HG02642 (cell line): ENCODE measurements around the gene NR4A1.

ENCODE experiments used
- ATAC-seq: cut with Tn5 transposase; IDR thresholded peaks from one replicate; pipeline ENCODE4 v1.9.1; 2021; ENCODE audit warnings: mild to moderate bottlenecking; ENCODE audit not compliant: unreplicated experiment, poor library complexity

The NR4A1 gene

GRCh38 chr12:52037248-52037861 lies 13.9 kb upstream of the NR4A1 start:
- ATAC-seq: no peak

- ATAC-seq: no peak
These were observed 12.8 kb upstream of the NR4A1 start for GRCh38 chr12:52038447-52038846.

GRCh38 chr12:52041035-52041434 lies 10.2 kb upstream of the NR4A1 start:
- no peak for ATAC-seq

GRCh38 chr12:52041695-52042123 lies 9.5 kb upstream of the NR4A1 start:
- ATAC-seq: no peak

- ATAC-seq: no peak
These were observed 8.4 kb upstream of the NR4A1 start for GRCh38 chr12:52042706-52043385.

GRCh38 chr12:52043386-52044212 lies 7.6 kb upstream of the NR4A1 start:
- no peak for ATAC-seq

GRCh38 chr12:52044292-52044983 lies 6.8 kb upstream of the NR4A1 start:
- no peak for ATAC-seq

GRCh38 chr12:52045794-52046199 lies 5.4 kb upstream of the NR4A1 start:
- no peak for ATAC-seq

GRCh38 chr12:52046859-52047258 lies 4.4 kb upstream of the NR4A1 start:
- no peak for ATAC-seq

- ATAC-seq: no peak
These were observed 2.0 kb upstream of the NR4A1 start for GRCh38 chr12:52049286-52049685.

- ATAC-seq: no peak
These were observed 1.6 kb upstream of the NR4A1 start for GRCh38 chr12:52049688-52050087.

- ATAC-seq: no peak
These were observed 1.0 kb upstream of the NR4A1 start for GRCh38 chr12:52050116-52050757.

- ATAC-seq: no peak
These were observed 1.4 kb downstream of the NR4A1 start for GRCh38 chr12:52052468-52053186.

- ATAC-seq: no peak
These were observed 2.4 kb downstream of the NR4A1 start for GRCh38 chr12:52053536-52054209.

GRCh38 chr12:52054231-52054832 lies 3.1 kb downstream of the NR4A1 start:
- ATAC-seq: no peak

- no peak for ATAC-seq
These were observed 3.8 kb downstream of the NR4A1 start for GRCh38 chr12:52054833-52055730.
